Neuronal stem cell (in vitro differentiated cells): Measurements from ENCODE around the gene KLF17.

ENCODE experiments used
- DNase-seq: peaks from one replicate; pipeline ENCODE4 v3.0.0-alpha.2; 2013; ENCODE audit warnings: low spot score
- H2AFZ ChIP-seq: one replicate; pipeline ENCODE4 v1.6.1; 2013; ENCODE audit warnings: mild to moderate bottlenecking, low read length, inconsistent platforms
- H2AK5ac ChIP-seq: 2 replicates; pipeline ENCODE4 v1.6.1; 2013; ENCODE audit warnings: low read depth, mild to moderate bottlenecking, inconsistent platforms, low read length, moderate library complexity, mixed read lengths
- H2BK120ac ChIP-seq: 2 replicates; pipeline ENCODE4 v1.6.1; 2013; ENCODE audit warnings: low read depth, mild to moderate bottlenecking, inconsistent platforms, low read length, moderate library complexity, mixed read lengths
- H2BK12ac ChIP-seq: one replicate; pipeline ENCODE4 v1.6.1; 2013; ENCODE audit warnings: low read length, inconsistent platforms
- H2BK15ac ChIP-seq: 2 replicates; pipeline ENCODE4 v1.6.1; 2013; ENCODE audit warnings: mild to moderate bottlenecking, low read length, inconsistent platforms, mixed read lengths
- H2BK5ac ChIP-seq: one replicate; pipeline ENCODE4 v1.6.1; 2013; ENCODE audit warnings: inconsistent platforms, mild to moderate bottlenecking, low read length, moderate library complexity
- H3K14ac ChIP-seq: one replicate; pipeline ENCODE4 v1.6.1; 2013; ENCODE audit warnings: low read length, inconsistent platforms
- H3K18ac ChIP-seq: 2 replicates; pipeline ENCODE4 v1.6.1; 2013; ENCODE audit warnings: low read length, inconsistent platforms
- H3K23ac ChIP-seq: 2 replicates; pipeline ENCODE4 v1.6.1; 2013; ENCODE audit warnings: low read depth, mild to moderate bottlenecking, mixed read lengths, low read length, inconsistent platforms; ENCODE audit not compliant: poor library complexity
- H3K27ac ChIP-seq: replicated peaks from 3 replicates; pipeline ENCODE4 v1.5.1; 2013; ENCODE audit warnings: low read length, inconsistent platforms
- H3K27me3 ChIP-seq, 3 experiments: 2 replicates each; pipeline ENCODE4 v1.6.1; 2013; ENCODE audit warnings: low read length in 3 of 3, mild to moderate bottlenecking in 2 of 3, inconsistent platforms in 1 of 3, low read depth in 1 of 3, mixed read lengths in 1 of 3, moderate library complexity in 1 of 3; ENCODE audit not compliant: control insufficient read depth in 3 of 3, insufficient read depth in 3 of 3
- H3K36me3 ChIP-seq, 2 donors: replicated peaks in 1 of 2; 2 replicates each; pipeline ENCODE4 v1.6.1; 2013; ENCODE audit warnings: low read length in 2 of 2; ENCODE audit not compliant: control insufficient read depth in 2 of 2, insufficient read depth in 2 of 2
- H3K4ac ChIP-seq: 2 replicates; pipeline ENCODE4 v1.6.1; 2013; ENCODE audit warnings: inconsistent platforms, mild to moderate bottlenecking, low read length, moderate library complexity
- H3K4me1 ChIP-seq, 2 donors: 1 replicate in 1 of 2; 2 replicates in 1 of 2; pipeline ENCODE4 v1.6.1; 2013; ENCODE audit warnings: low read length in 2 of 2, low read depth in 1 of 2; ENCODE audit not compliant: control insufficient read depth in 2 of 2, insufficient read depth in 1 of 2
- H3K4me2 ChIP-seq: one replicate; pipeline ENCODE4 v1.6.1; 2013; ENCODE audit warnings: mild to moderate bottlenecking, low read length, inconsistent platforms; ENCODE audit not compliant: insufficient read depth, poor library complexity, severe bottlenecking
- H3K4me3 ChIP-seq, 2 donors: 2 replicates each; pipeline ENCODE4 v1.5.1; 2013; ENCODE audit warnings: low read length in 2 of 2, mild to moderate bottlenecking in 2 of 2, inconsistent platforms in 1 of 2, moderate library complexity in 1 of 2
- H3K79me1 ChIP-seq: one replicate; pipeline ENCODE4 v1.6.1; 2013; ENCODE audit warnings: low read depth, mild to moderate bottlenecking, inconsistent platforms, low read length, moderate library complexity
- H3K9ac ChIP-seq: one replicate; pipeline ENCODE4 v1.6.1; 2013; ENCODE audit warnings: mild to moderate bottlenecking, low read depth, low read length, inconsistent platforms; ENCODE audit not compliant: poor library complexity
- H3K9me3 ChIP-seq, 2 donors: replicated peaks in 1 of 2; 2 replicates each; pipeline versions ENCODE3 to v1.6.1; 2013; ENCODE audit warnings: low read length in 2 of 2, mild to moderate bottlenecking in 2 of 2, inconsistent platforms in 1 of 2, low read depth in 1 of 2, mixed read lengths in 1 of 2, moderate library complexity in 1 of 2; ENCODE audit not compliant: control insufficient read depth in 2 of 2, insufficient read depth in 1 of 2
- H4K8ac ChIP-seq: one replicate; pipeline ENCODE4 v1.6.1; 2013; ENCODE audit warnings: low read depth, mild to moderate bottlenecking, inconsistent platforms, low read length, moderate library complexity
- H4K91ac ChIP-seq: one replicate; pipeline ENCODE4 v1.6.1; 2013; ENCODE audit warnings: low read length, low read depth, mild to moderate bottlenecking, inconsistent platforms; ENCODE audit not compliant: poor library complexity
- WGBS, 2 donors: extraction: QIAGEN DNeasy Blood & Tissue Kit; methylation state at CpG; one replicate each; pipeline ENCODE4 v1.1.7; 2013; ENCODE audit warnings: missing lambda C conversion rate in 2 of 2, mixed read lengths in 1 of 2; ENCODE audit not compliant: insufficient read length in 2 of 2, insufficient replicate concordance in 1 of 2; ENCODE audit errors: extremely low coverage in 2 of 2; 5-methylcytosine and 5-hydroxymethylcytosine counted together

The KLF17 gene

DNA sequence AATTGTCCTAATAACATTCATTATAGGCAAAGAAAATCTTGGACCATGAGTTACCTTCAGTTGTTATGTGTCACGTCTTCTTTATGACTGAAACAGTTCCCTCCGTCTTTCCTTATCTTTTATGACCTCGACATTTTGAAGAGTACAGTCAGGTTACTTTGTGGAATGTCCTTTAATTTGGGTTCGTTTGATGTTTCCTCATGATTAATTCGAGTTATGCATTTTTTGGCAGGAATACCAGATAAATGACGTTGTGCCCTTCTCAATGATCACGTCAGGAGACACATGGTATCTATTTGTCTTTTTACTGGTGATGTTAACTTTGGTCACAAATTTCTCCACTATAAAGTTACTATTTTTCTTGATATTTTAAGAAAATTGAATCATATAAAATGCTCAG is 17.3 kb upstream of the KLF17 start:
- WGBS, 2 donors = no CpG with 5 or more reads among the region's 7 CpGs
- no peak overlapping the region for H3K4ac ChIP-seq

DNA sequence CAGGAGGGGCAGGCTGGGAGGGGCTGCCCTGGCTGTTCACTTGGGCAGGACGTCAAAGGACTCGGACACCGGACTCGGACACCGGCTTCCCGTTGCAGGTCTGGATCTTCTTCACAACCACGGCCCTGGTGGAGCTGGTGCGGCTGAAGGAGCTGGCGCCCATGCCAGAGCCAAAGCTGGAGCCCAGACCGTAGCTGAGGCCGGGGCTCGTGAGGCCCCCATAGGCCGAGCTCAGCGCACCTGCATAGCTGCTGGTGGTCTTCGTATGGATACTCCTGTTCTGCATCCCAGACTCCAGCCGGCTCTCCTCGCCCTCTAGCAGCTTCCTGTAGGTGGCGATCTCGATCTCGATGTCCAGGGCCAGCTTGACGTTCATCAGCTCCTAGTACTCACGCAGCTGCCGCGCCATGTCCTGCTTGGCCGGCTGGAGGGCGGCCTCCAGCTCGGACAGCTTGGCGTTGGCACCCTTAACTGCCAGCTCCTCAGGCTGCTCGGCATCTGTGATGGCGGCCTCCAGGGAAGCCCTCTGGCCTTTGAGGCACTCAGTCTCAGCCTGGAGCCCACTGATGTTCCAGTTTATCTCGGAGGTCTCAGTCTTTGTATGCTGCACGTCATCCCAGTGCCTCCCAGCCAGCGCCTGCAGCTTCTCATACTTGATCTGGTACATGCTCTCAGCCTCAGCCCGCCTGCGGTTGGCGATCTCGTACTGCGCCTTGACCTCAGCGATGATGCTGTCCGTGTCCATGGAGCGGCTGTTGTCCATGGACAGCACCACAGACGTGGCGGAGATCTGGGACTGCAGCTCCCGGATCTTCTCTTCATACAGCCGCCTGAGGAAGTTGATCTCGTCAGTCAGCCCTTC is 15.1 kb upstream of the KLF17 start:
- no peaks in the 10 kb centered on the region for H3K4me1 ChIP-seq
- DNase-seq = no peak
- no peak overlapping the region for H3K4me2 ChIP-seq
- H4K91ac ChIP-seq = no peak overlapping the region
- no peak overlapping the region for H4K8ac ChIP-seq
- peak overlapping the region; percentile 19 for H3K18ac ChIP-seq
- no peak overlapping the region for H3K9ac ChIP-seq
- peak overlapping the region; percentile 41 for H2BK12ac ChIP-seq
- H3K14ac ChIP-seq = peak overlapping the region; percentile 94
- no peak overlapping the region for H3K4ac ChIP-seq
- no peak overlapping the region for H2BK5ac ChIP-seq
- H3K79me1 ChIP-seq = no peaks in the 10 kb centered on the region
- no peaks in the 10 kb centered on the region for H3K9me3 ChIP-seq
- peak overlapping the region; percentile 75 for H2AFZ ChIP-seq
- no CpG with 5 or more reads among the region's 46 CpGs for WGBS, 2 donors
- H3K27me3 ChIP-seq = peaks cover 0 to 11% (median 0%) of the 10 kb centered on the region in 3 experiments
- H3K23ac ChIP-seq = no peak overlapping the region
- H3K27ac ChIP-seq = no peak overlapping the region
- no peak overlapping the region for H2BK120ac ChIP-seq
- H2AK5ac ChIP-seq = peak overlapping the region; percentile 83
- H3K36me3 ChIP-seq = no peaks in the 10 kb centered on the region
- no peak overlapping the region for H2BK15ac ChIP-seq
- H3K4me3 ChIP-seq = no peak overlapping the region

More for the DNA sequence above, 17.3 kb upstream of the KLF17 start:
- Histone ChIP-seq H3K18ac (no peak overlapping the region), H4K91ac (no peak overlapping the region), H2BK15ac (no peak overlapping the region), H2AFZ (no peak overlapping the region), H3K23ac (no peak overlapping the region), H2BK5ac (no peak overlapping the region), H4K8ac (no peak overlapping the region), H3K79me1 (no peaks in the 10 kb centered on the region), H3K27ac (no peak overlapping the region), H3K4me1 (no peaks in the 10 kb centered on the region), H3K9ac (no peak overlapping the region), H3K4me2 (no peak overlapping the region), H2BK12ac (no peak overlapping the region), H3K27me3 (peaks cover 0 to 4% (median 0%) of the 10 kb centered on the region in 3 experiments), H3K36me3 (no peaks in the 10 kb centered on the region), H3K4me3 (no peak overlapping the region), H2AK5ac (no peak overlapping the region), H3K14ac (no peak overlapping the region), H2BK120ac (no peak overlapping the region), H3K9me3 (peaks cover 0 to 5% of the 10 kb centered on the region in 2 donors)
- no peak for DNase-seq

DNA sequence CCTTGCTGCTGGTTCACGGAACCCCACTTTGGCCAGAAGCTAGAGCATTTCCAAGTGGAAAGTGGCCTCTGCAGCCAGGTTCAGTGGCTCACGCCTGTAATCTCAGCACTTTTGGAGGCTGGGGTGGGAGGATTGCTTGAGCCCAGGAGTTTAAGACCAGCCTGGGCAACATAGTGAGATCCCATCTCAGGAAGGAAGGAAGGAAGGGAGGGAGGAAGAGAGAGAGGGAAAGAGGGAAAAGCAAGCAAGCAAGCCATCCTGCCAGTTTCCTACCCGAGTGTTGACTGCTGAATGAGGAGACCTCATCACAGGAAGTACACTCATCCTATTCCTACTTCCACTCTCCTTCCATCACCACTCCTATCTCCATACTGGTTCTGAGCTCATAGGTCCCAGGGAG is 12.8 kb upstream of the KLF17 start:
- Histone ChIP-seq H4K8ac (no peak overlapping the region), H3K9me3 (no peaks in the 10 kb centered on the region), H3K4me3 (no peak overlapping the region), H3K79me1 (no peaks in the 10 kb centered on the region), H2AK5ac (no peak overlapping the region), H3K9ac (no peak overlapping the region), H3K27ac (no peak overlapping the region), H3K18ac (no peak overlapping the region), H3K36me3 (no peaks in the 10 kb centered on the region), H3K4ac (no peak overlapping the region), H4K91ac (no peak overlapping the region), H3K23ac (no peak overlapping the region), H2BK12ac (no peak overlapping the region), H3K4me2 (no peak overlapping the region), H3K4me1 (no peaks in the 10 kb centered on the region), H2BK120ac (no peak overlapping the region), H2AFZ (no peak overlapping the region), H3K27me3 (peaks cover 0 to 19% (median 0%) of the 10 kb centered on the region in 3 experiments), H3K14ac (no peak overlapping the region), H2BK15ac (no peak overlapping the region), H2BK5ac (no peak overlapping the region)
- WGBS, 2 donors = no CpG with 5 or more reads among the region's 3 CpGs
- no peak for DNase-seq

DNA sequence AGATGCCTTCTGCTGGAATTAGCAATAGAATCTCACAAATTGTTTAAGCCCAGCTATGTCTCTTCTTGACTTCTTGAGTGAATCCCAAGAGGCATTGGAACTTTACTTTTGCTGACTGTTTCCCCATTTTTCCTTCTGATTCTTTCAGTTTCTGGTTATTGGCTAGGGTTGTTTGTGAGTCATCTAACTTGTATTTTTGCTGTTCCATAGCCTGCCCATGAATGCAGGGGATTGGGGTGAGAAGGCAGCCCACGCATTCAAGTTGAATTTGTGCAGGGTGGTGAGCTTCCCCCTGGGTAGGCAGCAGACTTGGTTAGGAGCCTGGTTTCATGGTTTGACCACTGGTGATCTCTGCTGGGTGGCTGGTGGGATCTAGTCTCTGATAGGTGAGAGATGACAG is 10.4 kb upstream of the KLF17 start:
- H3K18ac ChIP-seq = no peak overlapping the region
- no peak overlapping the region for H2BK12ac ChIP-seq
- H3K4me1 ChIP-seq = no peaks in the 10 kb centered on the region
- H3K4me2 ChIP-seq = no peak overlapping the region
- no peak overlapping the region for H3K4me3 ChIP-seq
- no peak overlapping the region for H4K91ac ChIP-seq
- WGBS, 2 donors = no CpG with 5 or more reads among the region's 1 CpG
- H3K9me3 ChIP-seq = no peaks in the 10 kb centered on the region
- no peak overlapping the region for H3K14ac ChIP-seq
- no peak overlapping the region for H2BK5ac ChIP-seq
- no peak overlapping the region for H3K27ac ChIP-seq
- no peaks in the 10 kb centered on the region for H3K79me1 ChIP-seq
- H3K9ac ChIP-seq = no peak overlapping the region
- no peak overlapping the region for H3K4ac ChIP-seq
- DNase-seq = no peak
- H2AK5ac ChIP-seq = no peak overlapping the region
- H4K8ac ChIP-seq = no peak overlapping the region
- H3K23ac ChIP-seq = no peak overlapping the region
- no peak overlapping the region for H2BK15ac ChIP-seq
- peaks cover 0 to 15% (median 0%) of the 10 kb centered on the region in 3 experiments for H3K27me3 ChIP-seq
- H3K36me3 ChIP-seq = no peaks in the 10 kb centered on the region
- no peak overlapping the region for H2AFZ ChIP-seq
- no peak overlapping the region for H2BK120ac ChIP-seq
